ENCODE measurements around the gene TRMT10C. TPM values are rescaled to one million over a fixed set of nuclear protein-coding genes. Genes with fewer than 3 reads are reported as not detected.
"Not testable (repeated sequence)": the region's sequence is repeated elsewhere in the genome, so short reads cannot be mapped to it uniquely, and the experiment has no call there.

The TRMT10C gene
- polyA plus RNA-seq, 3 donors: 4.1 to 21.0 (median 14.6) TPM

- H2AFZ ChIP-seq (ENCODE audit: insufficient read depth, low read depth, low read length, poor library complexity, severe bottlenecking): no peak overlapping the region
- H3K27me3 ChIP-seq (ENCODE audit: control insufficient read depth in 2 of 2, insufficient read depth in 2 of 2, low read length in 2 of 2): no peaks in the 10 kb centered on the region
- H3K9ac ChIP-seq (ENCODE audit: insufficient read depth, low read length, poor library complexity, severe bottlenecking): no peak overlapping the region
- Mint-ChIP-seq H3K27me3 (ENCODE audit: low read depth in 3 of 3) (peaks cover 1 to 2% (median 2%) of the 10 kb centered on the region in 3 donors), H3K4me3 (no peak overlapping the region), H3K36me3 (no peaks in the 10 kb centered on the region), H3K4me1 (peaks cover 13% of the 10 kb centered on the region), H3K9me3 (peaks cover 2 to 9% (median 5%) of the 10 kb centered on the region in 7 donors), H3K27ac (no peak overlapping the region)
- H3K4me1 ChIP-seq (ENCODE audit: control insufficient read depth in 1 of 2, insufficient read depth in 2 of 2, low read length in 2 of 2): no peaks in the 10 kb centered on the region
- no peaks in the 10 kb centered on the region for H4K20me1 ChIP-seq (ENCODE audit: insufficient read depth, low read length)
- TF ChIP-seq CTCF (IDR thresholded peaks at IDR 0.05): no peak
- intact Hi-C loops (cut with micrococcal nuclease): no loop called here
- H3K9me3 ChIP-seq (replicated peaks in 1 of 2; ENCODE audit: control insufficient read depth in 1 of 2, insufficient read depth in 1 of 2, low read length in 2 of 2): no peaks in the 10 kb centered on the region
- no peak overlapping the region for H3K27ac ChIP-seq (ENCODE audit: low read depth in 1 of 2, low read length in 2 of 2)
- no peak overlapping the region for H3K4me2 ChIP-seq (replicated peaks; ENCODE audit: extremely low read depth, low read length, poor library complexity, severe bottlenecking)
- H3K36me3 ChIP-seq (replicated peaks in 1 of 2; ENCODE audit: control insufficient read depth in 1 of 2, insufficient read depth in 2 of 2, low read length in 2 of 2): no peaks in the 10 kb centered on the region
- DNase-seq: no peak
- H3K79me2 ChIP-seq (ENCODE audit: insufficient read depth, low read length): no peaks in the 10 kb centered on the region
- H3K4me3 ChIP-seq (replicated peaks in 1 of 3; ENCODE audit: low read depth in 2 of 3, low read length in 3 of 3): no peak overlapping the region
- WGBS (ENCODE audit: insufficient coverage): no CpG with 5 or more reads among the region's 2 CpGs
Observed at GRCh38 chr3:101548527-101549105, 13.1 kb upstream of the TRMT10C start.

GRCh38 chr3:101549473-101549872 lies 12.2 kb upstream of the TRMT10C start:
- Histone ChIP-seq H3K9me3 (replicated peaks in 1 of 2; ENCODE audit: control insufficient read depth in 1 of 2, insufficient read depth in 1 of 2, low read length in 2 of 2) (no peaks in the 10 kb centered on the region), H2AFZ (ENCODE audit: insufficient read depth, low read depth, low read length, poor library complexity, severe bottlenecking) (no peak overlapping the region), H3K27me3 (ENCODE audit: control insufficient read depth in 2 of 2, insufficient read depth in 2 of 2, low read length in 2 of 2) (no peaks in the 10 kb centered on the region), H4K20me1 (ENCODE audit: insufficient read depth, low read length) (no peaks in the 10 kb centered on the region), H3K4me3 (replicated peaks in 1 of 3; ENCODE audit: low read depth in 2 of 3, low read length in 3 of 3) (no peak overlapping the region), H3K4me1 (ENCODE audit: control insufficient read depth in 1 of 2, insufficient read depth in 2 of 2, low read length in 2 of 2) (no peaks in the 10 kb centered on the region), H3K27ac (ENCODE audit: low read depth in 1 of 2, low read length in 2 of 2) (no peak overlapping the region), H3K36me3 (replicated peaks in 1 of 2; ENCODE audit: control insufficient read depth in 1 of 2, insufficient read depth in 2 of 2, low read length in 2 of 2) (no peaks in the 10 kb centered on the region), H3K9ac (ENCODE audit: insufficient read depth, low read length, poor library complexity, severe bottlenecking) (no peak overlapping the region), H3K79me2 (ENCODE audit: insufficient read depth, low read length) (no peaks in the 10 kb centered on the region), H3K4me2 (replicated peaks; ENCODE audit: extremely low read depth, low read length, poor library complexity, severe bottlenecking) (no peak overlapping the region)
- no peak for TF ChIP-seq CTCF (IDR thresholded peaks at IDR 0.05)
- H3K9me3 Mint-ChIP-seq: peaks cover 2 to 12% (median 5%) of the 10 kb centered on the region in 7 donors
- H3K27me3 Mint-ChIP-seq (ENCODE audit: low read depth in 3 of 3): peaks cover 2% of the 10 kb centered on the region in 3 donors
- H3K4me1 Mint-ChIP-seq: peaks cover 14% of the 10 kb centered on the region
- H3K36me3 Mint-ChIP-seq: no peaks in the 10 kb centered on the region
- WGBS (ENCODE audit: insufficient coverage): no CpG with 5 or more reads among the region's 1 CpG
- no peak overlapping the region for H3K27ac Mint-ChIP-seq
- intact Hi-C loops (cut with micrococcal nuclease): no loop called here
- no peak for DNase-seq
- no peak overlapping the region for H3K4me3 Mint-ChIP-seq

DNA sequence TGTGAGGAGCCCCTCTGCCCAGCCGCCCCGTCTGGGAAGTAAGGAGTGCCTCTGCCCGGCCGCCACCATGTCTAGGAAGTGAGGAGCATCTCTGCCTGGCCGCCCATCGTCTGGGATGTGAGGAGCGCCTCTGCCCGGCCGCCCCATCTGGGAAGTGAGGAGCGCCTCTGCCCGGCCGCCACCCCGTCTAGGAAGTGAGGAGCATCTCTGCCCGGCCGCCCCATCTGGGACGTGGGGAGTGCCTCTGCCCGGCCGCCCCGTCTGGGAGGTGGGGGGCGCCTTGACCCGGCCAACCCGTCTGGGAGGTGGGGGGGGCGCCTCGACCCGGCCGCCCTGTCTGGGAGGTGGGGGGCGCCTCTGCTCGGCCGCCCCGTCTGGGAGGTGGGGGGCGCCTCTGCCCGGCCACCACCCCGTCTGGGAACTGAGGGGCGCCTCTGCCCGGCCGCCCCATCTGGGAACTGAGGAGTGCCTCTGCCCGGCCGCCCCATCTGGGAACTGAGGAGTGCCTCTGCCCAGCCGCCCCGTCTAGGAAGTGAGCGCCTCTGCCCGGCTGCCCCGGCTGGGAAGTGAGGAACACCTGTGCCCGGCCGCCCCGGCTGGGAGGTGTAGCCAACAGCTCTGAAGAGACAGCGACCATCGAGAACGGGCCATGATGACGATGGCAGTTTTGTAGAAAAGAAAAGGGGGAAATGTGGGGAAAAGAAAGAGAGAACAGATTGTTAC lies 10.1 kb upstream of the TRMT10C start:
- H3K27ac Mint-ChIP-seq; H3K27ac ChIP-seq (ENCODE audit: low read depth in 1 of 2, low read length in 2 of 2); DNase-seq; H3K4me2 ChIP-seq (replicated peaks; ENCODE audit: extremely low read depth, low read length, poor library complexity, severe bottlenecking); H2AFZ ChIP-seq (ENCODE audit: insufficient read depth, low read depth, low read length, poor library complexity, severe bottlenecking); intact Hi-C loops (cut with micrococcal nuclease); H3K9me3 ChIP-seq (replicated peaks in 1 of 2; ENCODE audit: control insufficient read depth in 1 of 2, insufficient read depth in 1 of 2, low read length in 2 of 2); H3K4me3 ChIP-seq (replicated peaks in 1 of 3; ENCODE audit: low read depth in 2 of 3, low read length in 3 of 3); H3K4me1 ChIP-seq (ENCODE audit: control insufficient read depth in 1 of 2, insufficient read depth in 2 of 2, low read length in 2 of 2); H3K36me3 Mint-ChIP-seq; H3K9ac ChIP-seq (ENCODE audit: insufficient read depth, low read length, poor library complexity, severe bottlenecking); H3K27me3 ChIP-seq (ENCODE audit: control insufficient read depth in 2 of 2, insufficient read depth in 2 of 2, low read length in 2 of 2); H3K36me3 ChIP-seq (replicated peaks in 1 of 2; ENCODE audit: control insufficient read depth in 1 of 2, insufficient read depth in 2 of 2, low read length in 2 of 2); H3K79me2 ChIP-seq (ENCODE audit: insufficient read depth, low read length); H3K4me3 Mint-ChIP-seq; H3K27me3 Mint-ChIP-seq (ENCODE audit: low read depth in 3 of 3); H4K20me1 ChIP-seq (ENCODE audit: insufficient read depth, low read length): not testable (repeated sequence)
- 97% methylated on average over 22 of the region's 50 CpGs for WGBS (ENCODE audit: insufficient coverage)
- H3K4me1 Mint-ChIP-seq: peaks cover 16% of the 10 kb centered on the region
- peaks cover 2 to 13% (median 7%) of the 10 kb centered on the region in 7 donors for H3K9me3 Mint-ChIP-seq

Measured in CD14-positive monocyte (primary cell).